GM15510 (cell line): Measurements from ENCODE around the gene GPN2.

ENCODE experiments used
- POLR2A ChIP-seq: IDR thresholded peaks from 3 replicates; pipeline ENCODE4 v1.6.1; 2011; ENCODE audit warnings: borderline replicate concordance; ENCODE audit not compliant: insufficient read length; ENCODE audit errors: extremely low read depth

Gene GPN2

GRCh38 chr1:26864610-26865480, 25.2 kb downstream of the GPN2 start:
- peak; percentile 98 for TF ChIP-seq POLR2A

- TF ChIP-seq POLR2A = no peak
Observed at GRCh38 chr1:26863685-26864077, 26.4 kb downstream of the GPN2 start.

GRCh38 chr1:26862781-26863684, 27.1 kb downstream of the GPN2 start, which contains the start of gene SFN:
Gene SFN, plus strand, starts transcription at chr1:26863149. Its CDS starts 64 bp downstream, at chr1:26863213.
- TF ChIP-seq POLR2A = no peak

GRCh38 chr1:26861889-26862378, 28.1 kb downstream of the GPN2 start:
- no peak for TF ChIP-seq POLR2A

- no peak for TF ChIP-seq POLR2A
Observed at GRCh38 chr1:26861286-26861701, 28.8 kb downstream of the GPN2 start.

GRCh38 chr1:26858891-26859640, 31.0 kb downstream of the GPN2 start:
- no peak for TF ChIP-seq POLR2A

- no peak for TF ChIP-seq POLR2A
Observed at GRCh38 chr1:26858160-26858559, 31.9 kb downstream of the GPN2 start.

- TF ChIP-seq POLR2A = no peak
Observed at GRCh38 chr1:26857473-26858060, 32.5 kb downstream of the GPN2 start.

GRCh38 chr1:26856604-26857469, 33.2 kb downstream of the GPN2 start:
- no peak for TF ChIP-seq POLR2A

- TF ChIP-seq POLR2A = no peak
Observed at GRCh38 chr1:26856181-26856580, 33.9 kb downstream of the GPN2 start.

GRCh38 chr1:26855636-26856035, 34.4 kb downstream of the GPN2 start:
- no peak for TF ChIP-seq POLR2A

- no peak for TF ChIP-seq POLR2A
Observed at GRCh38 chr1:26854906-26855305, 35.2 kb downstream of the GPN2 start.

- TF ChIP-seq POLR2A = no peak
Observed at GRCh38 chr1:26853600-26853999, 36.5 kb downstream of the GPN2 start.
